Measurements from ENCODE around the gene TMEM117.

TMEM117 gene

GRCh38 chr12:44143175-44143574, 307.3 kb downstream of the TMEM117 start:
- no peak for TF ChIP-seq CTCF (IDR thresholded peaks at IDR 0.05; ENCODE audit: low read depth, low read length, missing control alignments)
- DNase-seq (ENCODE audit: low read depth): no peak
- no peak overlapping the region for H3K4me3 ChIP-seq (ENCODE audit: low read depth, low read length)

DNA sequence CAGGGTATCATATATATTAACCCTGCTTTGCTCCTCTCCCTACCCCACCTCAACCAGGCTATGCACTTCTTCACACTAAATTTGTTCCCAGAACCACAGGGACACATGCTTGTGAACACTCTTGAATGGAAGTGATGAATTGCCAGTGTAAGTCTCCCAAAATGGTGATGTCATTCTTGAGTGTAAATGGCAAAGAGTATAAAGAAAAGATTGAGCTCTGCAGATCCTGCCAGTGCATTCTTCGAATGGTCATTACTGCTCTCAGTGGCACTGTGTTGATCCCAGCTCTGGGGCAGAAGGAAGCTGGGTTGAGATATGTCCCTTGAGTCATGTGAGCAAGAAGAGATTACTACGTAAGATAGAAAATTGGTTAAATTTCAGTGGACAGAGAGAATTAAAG, 313.1 kb downstream of the TMEM117 start:
- DNase-seq (ENCODE audit: low read depth): no peak
- no peak overlapping the region for H3K4me3 ChIP-seq (ENCODE audit: low read depth, low read length)
- TF ChIP-seq CTCF (IDR thresholded peaks at IDR 0.05; ENCODE audit: low read depth, low read length, missing control alignments): no peak

DNA sequence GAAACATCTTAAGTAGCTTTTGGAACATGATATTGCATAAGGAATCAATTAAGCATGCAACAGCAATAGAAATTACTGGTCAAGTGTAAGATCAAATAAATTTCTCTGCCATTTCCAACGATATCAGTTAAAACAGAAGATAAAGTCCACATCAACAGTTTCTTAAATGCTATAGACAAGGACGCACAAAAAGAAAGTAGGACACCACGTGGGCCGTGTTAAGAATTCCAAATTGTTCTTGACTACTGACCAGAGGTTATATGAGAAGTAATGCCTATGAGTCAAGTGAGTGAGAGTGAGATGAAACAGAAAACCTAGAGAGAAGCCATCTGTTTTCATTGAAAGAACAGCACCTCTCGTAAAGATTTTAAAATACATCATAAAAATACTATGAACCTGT, 318.2 kb downstream of the TMEM117 start:
- H3K4me3 ChIP-seq (ENCODE audit: low read depth, low read length): no peak overlapping the region
- TF ChIP-seq CTCF (IDR thresholded peaks at IDR 0.05; ENCODE audit: low read depth, low read length, missing control alignments): no peak
- DNase-seq (ENCODE audit: low read depth): no peak

- TF ChIP-seq CTCF (IDR thresholded peaks at IDR 0.05; ENCODE audit: low read depth, low read length, missing control alignments): no peak
- no peak for DNase-seq (ENCODE audit: low read depth)
These were observed 319.5 kb downstream of the TMEM117 start for GRCh38 chr12:44155358-44155757.

GRCh38 chr12:44157359-44157758, 321.5 kb downstream of the TMEM117 start:
- TF ChIP-seq CTCF (IDR thresholded peaks at IDR 0.05; ENCODE audit: low read depth, low read length, missing control alignments): no peak
- no peak for DNase-seq (ENCODE audit: low read depth)

More at GRCh38 chr12:44155358-44155757, 319.5 kb downstream of the TMEM117 start:
- H3K4me3 ChIP-seq (ENCODE audit: low read depth, low read length): no peak overlapping the region

GRCh38 chr12:44158746-44159145, 322.9 kb downstream of the TMEM117 start:
- no peak overlapping the region for H3K4me3 ChIP-seq (ENCODE audit: low read depth, low read length)

More at GRCh38 chr12:44157359-44157758, 321.5 kb downstream of the TMEM117 start:
- H3K4me3 ChIP-seq (ENCODE audit: low read depth, low read length): no peak overlapping the region

More at GRCh38 chr12:44158746-44159145, 322.9 kb downstream of the TMEM117 start:
- DNase-seq (ENCODE audit: low read depth): no peak
- TF ChIP-seq CTCF (IDR thresholded peaks at IDR 0.05; ENCODE audit: low read depth, low read length, missing control alignments): no peak

Data from GM12864 (cell line).